GM18507 (cell line): ENCODE results near the gene NEUROD4.
A peak's percentile ranks its signal among the peaks of the same experiment; 100 is the strongest.

Experiments
- DNase-seq: peaks from one replicate; pipeline ENCODE4 v3.0.0; 2011; ENCODE audit warnings: low read depth; ENCODE audit not compliant: insufficient read length; ENCODE audit errors: extremely low spot score
- FAIRE-seq: peaks from 2 replicates; lab custom pipeline; 2011; peaks lifted over from hg19 to GRCh38; lab: Jason Lieb, UNC

NEUROD4 gene

GRCh38 chr12:54993181-54993835, 26.5 kb upstream of the NEUROD4 start:
- FAIRE-seq: peak; percentile 91

GRCh38 chr12:54996205-54996604, 23.6 kb upstream of the NEUROD4 start:
- DNase-seq: no peak

More at GRCh38 chr12:54993181-54993835, 26.5 kb upstream of the NEUROD4 start:
- DNase-seq: peak; percentile 49

GRCh38 chr12:54997929-54998522, 21.7 kb upstream of the NEUROD4 start:
- no peak for FAIRE-seq
- DNase-seq: no peak

More at GRCh38 chr12:54996205-54996604, 23.6 kb upstream of the NEUROD4 start:
- no peak for FAIRE-seq

GRCh38 chr12:54998958-54999510, 20.7 kb upstream of the NEUROD4 start:
- FAIRE-seq (no peak), DNase-seq (no peak)

- FAIRE-seq (no peak), DNase-seq (no peak)
Observed at GRCh38 chr12:55001198-55001868, 18.4 kb upstream of the NEUROD4 start.

- DNase-seq (no peak), FAIRE-seq (no peak)
Observed at GRCh38 chr12:55002355-55002754, 17.4 kb upstream of the NEUROD4 start.

- DNase-seq: no peak
Observed at GRCh38 chr12:55008944-55009585, 10.7 kb upstream of the NEUROD4 start.

GRCh38 chr12:55017416-55017925, 2.3 kb upstream of the NEUROD4 start:
- DNase-seq: no peak

More at GRCh38 chr12:55008944-55009585, 10.7 kb upstream of the NEUROD4 start:
- FAIRE-seq: no peak

GRCh38 chr12:55024575-55024974, 4.8 kb downstream of the NEUROD4 start:
- FAIRE-seq (no peak), DNase-seq (no peak)

More at GRCh38 chr12:55017416-55017925, 2.3 kb upstream of the NEUROD4 start:
- no peak for FAIRE-seq

GRCh38 chr12:55025508-55025907, 5.7 kb downstream of the NEUROD4 start:
- no peak for DNase-seq
- no peak for FAIRE-seq

GRCh38 chr12:55034218-55034617, 14.4 kb downstream of the NEUROD4 start:
- no peak for DNase-seq
- no peak for FAIRE-seq

- DNase-seq: no peak
- FAIRE-seq: no peak
Observed at GRCh38 chr12:55036326-55037115, 16.7 kb downstream of the NEUROD4 start.

- DNase-seq: no peak
Observed at GRCh38 chr12:55037351-55037987, 17.7 kb downstream of the NEUROD4 start.

GRCh38 chr12:55039395-55040354, 19.9 kb downstream of the NEUROD4 start:
- no peak for DNase-seq

More at GRCh38 chr12:55037351-55037987, 17.7 kb downstream of the NEUROD4 start:
- FAIRE-seq: no peak

GRCh38 chr12:55041345-55042055, 21.7 kb downstream of the NEUROD4 start:
- no peak for FAIRE-seq

More at GRCh38 chr12:55039395-55040354, 19.9 kb downstream of the NEUROD4 start:
- FAIRE-seq: no peak

GRCh38 chr12:55043542-55043941, 23.8 kb downstream of the NEUROD4 start:
- no peak for DNase-seq
- FAIRE-seq: no peak

More at GRCh38 chr12:55041345-55042055, 21.7 kb downstream of the NEUROD4 start:
- no peak for DNase-seq

- DNase-seq: no peak
- no peak for FAIRE-seq
Observed at GRCh38 chr12:55044135-55044534, 24.4 kb downstream of the NEUROD4 start.
